Stimulated activated CD4-positive, alpha-beta T cell treated with anti-CD3 and anti-CD28 coated beads, Interleukin-15, amount 100 ng/mL, for 48 hours (primary cell): Measurements from ENCODE around the gene POLR2F.

Experiments
- DNase-seq, 2 donors: peaks; one replicate each; pipeline ENCODE4 v3.0.0-alpha.2; 2020; ENCODE audit warnings: low read depth in 2 of 2

The POLR2F gene

GRCh38 chr22:37982151-37982785 is 28.8 kb downstream of the POLR2F start:
- DNase-seq, result no peak

- DNase-seq, result no peak
Measured at GRCh38 chr22:37982938-37983859, 29.7 kb downstream of the POLR2F start.

- no peak for DNase-seq
Measured at GRCh38 chr22:37983860-37984791, 30.6 kb downstream of the POLR2F start, which contains the start of gene SOX10. Gene SOX10, minus strand, starts transcription at chr22:37984555. Its CDS starts 771 bp downstream, at chr22:37983784.

GRCh38 chr22:37985050-37985585 is 31.6 kb downstream of the POLR2F start:
- DNase-seq, result no peak

- no peak for DNase-seq
Measured at GRCh38 chr22:37985751-37986281, 32.3 kb downstream of the POLR2F start.

- no peak for DNase-seq
Measured at GRCh38 chr22:37986371-37986770, 32.9 kb downstream of the POLR2F start.

GRCh38 chr22:37989146-37990045 is 35.9 kb downstream of the POLR2F start:
- no peak for DNase-seq

- no peak for DNase-seq
Measured at GRCh38 chr22:37990301-37990700, 36.8 kb downstream of the POLR2F start.

- DNase-seq, result no peak
Measured at GRCh38 chr22:37990862-37991261, 37.4 kb downstream of the POLR2F start.

GRCh38 chr22:37991731-37992442 is 38.4 kb downstream of the POLR2F start:
- no peak for DNase-seq

- no peak for DNase-seq
Measured at GRCh38 chr22:37994049-37994448, 40.5 kb downstream of the POLR2F start.

GRCh38 chr22:37994982-37995381 is 41.5 kb downstream of the POLR2F start:
- DNase-seq, result no peak

- no peak for DNase-seq
Measured at GRCh38 chr22:37995460-37995859, 42.0 kb downstream of the POLR2F start.

- DNase-seq, result no peak
Measured at GRCh38 chr22:37996079-37996478, 42.6 kb downstream of the POLR2F start.

GRCh38 chr22:37996515-37997246 is 43.2 kb downstream of the POLR2F start:
- no peak for DNase-seq

- no peak for DNase-seq
Measured at GRCh38 chr22:37998543-37998942, 45.0 kb downstream of the POLR2F start.

GRCh38 chr22:37999236-37999635 is 45.7 kb downstream of the POLR2F start:
- no peak for DNase-seq

GRCh38 chr22:37999640-38000272 is 46.3 kb downstream of the POLR2F start:
- no peak for DNase-seq
